Measurements from ENCODE around the gene KRT39. TPM values are rescaled to one million over a fixed set of nuclear protein-coding genes. Genes with fewer than 3 reads are reported as not detected.

The KRT39 gene
- total and polyA plus RNA-seq, 2 experiments from 2014 or later, result not detected

DNA sequence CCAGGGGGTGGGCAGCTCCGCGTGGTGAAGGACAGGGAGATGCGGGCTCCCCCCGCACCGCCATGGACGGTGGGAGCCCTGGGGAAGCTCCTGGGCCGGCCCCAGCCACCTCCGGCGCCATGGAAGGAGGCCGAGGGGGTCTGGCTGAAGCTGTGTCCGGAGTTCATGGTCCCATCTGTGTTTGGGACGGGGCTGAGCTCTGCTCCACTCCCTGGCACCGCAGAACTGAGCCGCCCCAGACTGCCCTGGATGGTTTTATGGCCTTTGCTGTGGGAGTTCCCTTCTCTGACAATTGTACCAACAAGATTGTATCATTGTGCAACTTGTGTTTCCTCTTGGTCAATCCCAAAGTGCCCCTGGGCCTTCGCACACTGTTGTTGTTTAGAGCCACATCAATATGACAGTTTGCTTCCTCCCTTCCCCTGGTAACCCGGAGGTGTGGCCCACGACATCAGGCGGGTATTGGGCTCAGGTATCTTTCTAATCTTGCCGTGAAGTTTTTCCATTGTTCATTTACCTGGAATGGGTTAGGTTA, 30.2 kb downstream of the KRT39 start (continued):
- TF ChIP-seq ZNF462 (CRISPR knock-in tag; IDR thresholded peaks at IDR 0.05) (no peak), ZNF331 (CRISPR knock-in tag; IDR thresholded peaks at IDR 0.05; ENCODE audit: low read depth) (no peak), STAT1 (IDR thresholded peaks at IDR 0.05; ENCODE audit: unreplicated experiment) (no peak), EZH2phosphoT487 (IDR thresholded peaks at IDR 0.05; ENCODE audit: unreplicated experiment) (no peak), ZNF114 (CRISPR knock-in tag; IDR thresholded peaks at IDR 0.05) (no peak), CREB1 (CRISPR knock-in tag; IDR thresholded peaks at IDR 0.05; ENCODE audit: low read depth) (no peak), POLR2AphosphoS5 (IDR thresholded peaks at IDR 0.05; ENCODE audit: low read depth) (no peak), ETS1 (IDR thresholded peaks at IDR 0.05) (no peak)
- TF ChIP-seq, protein P1, sequence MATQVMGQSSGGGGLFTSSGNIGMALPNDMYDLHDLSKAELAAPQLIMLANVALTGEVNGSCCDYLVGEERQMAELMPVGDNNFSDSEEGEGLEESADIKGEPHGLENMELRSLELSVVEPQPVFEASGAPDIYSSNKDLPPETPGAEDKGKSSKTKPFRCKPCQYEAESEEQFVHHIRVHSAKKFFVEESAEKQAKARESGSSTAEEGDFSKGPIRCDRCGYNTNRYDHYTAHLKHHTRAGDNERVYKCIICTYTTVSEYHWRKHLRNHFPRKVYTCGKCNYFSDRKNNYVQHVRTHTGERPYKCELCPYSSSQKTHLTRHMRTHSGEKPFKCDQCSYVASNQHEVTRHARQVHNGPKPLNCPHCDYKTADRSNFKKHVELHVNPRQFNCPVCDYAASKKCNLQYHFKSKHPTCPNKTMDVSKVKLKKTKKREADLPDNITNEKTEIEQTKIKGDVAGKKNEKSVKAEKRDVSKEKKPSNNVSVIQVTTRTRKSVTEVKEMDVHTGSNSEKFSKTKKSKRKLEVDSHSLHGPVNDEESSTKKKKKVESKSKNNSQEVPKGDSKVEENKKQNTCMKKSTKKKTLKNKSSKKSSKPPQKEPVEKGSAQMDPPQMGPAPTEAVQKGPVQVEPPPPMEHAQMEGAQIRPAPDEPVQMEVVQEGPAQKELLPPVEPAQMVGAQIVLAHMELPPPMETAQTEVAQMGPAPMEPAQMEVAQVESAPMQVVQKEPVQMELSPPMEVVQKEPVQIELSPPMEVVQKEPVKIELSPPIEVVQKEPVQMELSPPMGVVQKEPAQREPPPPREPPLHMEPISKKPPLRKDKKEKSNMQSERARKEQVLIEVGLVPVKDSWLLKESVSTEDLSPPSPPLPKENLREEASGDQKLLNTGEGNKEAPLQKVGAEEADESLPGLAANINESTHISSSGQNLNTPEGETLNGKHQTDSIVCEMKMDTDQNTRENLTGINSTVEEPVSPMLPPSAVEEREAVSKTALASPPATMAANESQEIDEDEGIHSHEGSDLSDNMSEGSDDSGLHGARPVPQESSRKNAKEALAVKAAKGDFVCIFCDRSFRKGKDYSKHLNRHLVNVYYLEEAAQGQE (IDR thresholded peaks at IDR 0.05; ENCODE audit: unreplicated experiment), result no peak

All from GM23338 (cell line).